Progenitor cell of endocrine pancreas (in vitro differentiated cells): ENCODE data around the gene SGK1. TPM values are rescaled to one million over a fixed set of nuclear protein-coding genes. Genes with fewer than 3 reads are reported as not detected.

Experiments used
- DNase-seq: peaks from one replicate; pipeline ENCODE4 v3.0.0; 2021; ENCODE audit warnings: low spot score; ENCODE audit not compliant: unreplicated experiment
- H3K27ac Mint-ChIP-seq: 2 replicates; pipeline ENCODE4 v1.8.0; 2021; ENCODE audit warnings: mild to moderate bottlenecking, moderate library complexity, mixed read lengths
- H3K27me3 Mint-ChIP-seq: 2 replicates; pipeline ENCODE4 v1.8.0; 2021; ENCODE audit warnings: mixed read lengths
- H3K36me3 Mint-ChIP-seq: 2 replicates; pipeline ENCODE4 v1.8.0; 2022; ENCODE audit warnings: mixed read lengths; ENCODE audit not compliant: insufficient read depth
- H3K4me1 Mint-ChIP-seq: 2 replicates; pipeline ENCODE4 v1.8.0; 2021; ENCODE audit warnings: low read depth, mixed read lengths
- H3K4me3 Mint-ChIP-seq: 2 replicates; pipeline ENCODE4 v1.8.0; 2021; ENCODE audit warnings: low read depth, mild to moderate bottlenecking, moderate library complexity, mixed read lengths
- H3K9me3 Mint-ChIP-seq: 2 replicates; pipeline ENCODE4 v1.8.0; 2021; ENCODE audit warnings: low read depth, mixed read lengths
- total RNA-seq: library from RNA; stranded (reverse); gene quantifications from 2 replicates; pipeline ENCODE4 v1.2.1, GENCODE V29; 2021
- TF ChIP-seq, protein P1 (sequence below): fragments of 200-600 bp; sonication (generic); IDR thresholded peaks from one replicate; pipeline ENCODE4 v1.5.0; 2021; ENCODE audit warnings: antibody characterized with exemption, mild to moderate bottlenecking; ENCODE audit not compliant: unreplicated experiment

The SGK1 gene
- total RNA-seq, 1 donor from 2014 or later: 13.9 TPM

DNA sequence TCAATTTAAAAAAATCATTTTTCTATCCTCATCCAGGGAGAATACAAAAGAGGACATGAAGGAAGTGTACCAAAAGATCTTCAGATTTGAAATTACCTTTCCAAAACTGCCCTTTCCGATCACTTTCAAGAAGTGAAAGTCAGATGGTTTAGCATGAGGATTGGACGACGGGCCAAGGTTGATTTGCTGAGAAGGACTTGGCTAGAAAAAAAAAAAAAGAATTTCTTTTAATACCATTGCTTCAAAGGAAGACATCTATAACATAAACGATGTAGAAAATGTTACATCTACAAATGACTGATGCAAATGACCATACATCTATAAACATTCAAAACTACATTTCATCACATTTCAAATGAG, 144.6 kb downstream of the SGK1 start:
- DNase-seq: no peak
- TF ChIP-seq, protein P1, sequence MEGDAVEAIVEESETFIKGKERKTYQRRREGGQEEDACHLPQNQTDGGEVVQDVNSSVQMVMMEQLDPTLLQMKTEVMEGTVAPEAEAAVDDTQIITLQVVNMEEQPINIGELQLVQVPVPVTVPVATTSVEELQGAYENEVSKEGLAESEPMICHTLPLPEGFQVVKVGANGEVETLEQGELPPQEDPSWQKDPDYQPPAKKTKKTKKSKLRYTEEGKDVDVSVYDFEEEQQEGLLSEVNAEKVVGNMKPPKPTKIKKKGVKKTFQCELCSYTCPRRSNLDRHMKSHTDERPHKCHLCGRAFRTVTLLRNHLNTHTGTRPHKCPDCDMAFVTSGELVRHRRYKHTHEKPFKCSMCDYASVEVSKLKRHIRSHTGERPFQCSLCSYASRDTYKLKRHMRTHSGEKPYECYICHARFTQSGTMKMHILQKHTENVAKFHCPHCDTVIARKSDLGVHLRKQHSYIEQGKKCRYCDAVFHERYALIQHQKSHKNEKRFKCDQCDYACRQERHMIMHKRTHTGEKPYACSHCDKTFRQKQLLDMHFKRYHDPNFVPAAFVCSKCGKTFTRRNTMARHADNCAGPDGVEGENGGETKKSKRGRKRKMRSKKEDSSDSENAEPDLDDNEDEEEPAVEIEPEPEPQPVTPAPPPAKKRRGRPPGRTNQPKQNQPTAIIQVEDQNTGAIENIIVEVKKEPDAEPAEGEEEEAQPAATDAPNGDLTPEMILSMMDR: no peak
- peaks cover 27% of the 10 kb centered on the region for H3K36me3 Mint-ChIP-seq
- no peaks in the 10 kb centered on the region for H3K9me3 Mint-ChIP-seq
- peaks cover 13% of the 10 kb centered on the region for H3K27me3 Mint-ChIP-seq
- peak overlapping the region; percentile 89 for H3K4me3 Mint-ChIP-seq
- H3K4me1 Mint-ChIP-seq: peaks cover 18% of the 10 kb centered on the region
- H3K27ac Mint-ChIP-seq: no peak overlapping the region

DNA sequence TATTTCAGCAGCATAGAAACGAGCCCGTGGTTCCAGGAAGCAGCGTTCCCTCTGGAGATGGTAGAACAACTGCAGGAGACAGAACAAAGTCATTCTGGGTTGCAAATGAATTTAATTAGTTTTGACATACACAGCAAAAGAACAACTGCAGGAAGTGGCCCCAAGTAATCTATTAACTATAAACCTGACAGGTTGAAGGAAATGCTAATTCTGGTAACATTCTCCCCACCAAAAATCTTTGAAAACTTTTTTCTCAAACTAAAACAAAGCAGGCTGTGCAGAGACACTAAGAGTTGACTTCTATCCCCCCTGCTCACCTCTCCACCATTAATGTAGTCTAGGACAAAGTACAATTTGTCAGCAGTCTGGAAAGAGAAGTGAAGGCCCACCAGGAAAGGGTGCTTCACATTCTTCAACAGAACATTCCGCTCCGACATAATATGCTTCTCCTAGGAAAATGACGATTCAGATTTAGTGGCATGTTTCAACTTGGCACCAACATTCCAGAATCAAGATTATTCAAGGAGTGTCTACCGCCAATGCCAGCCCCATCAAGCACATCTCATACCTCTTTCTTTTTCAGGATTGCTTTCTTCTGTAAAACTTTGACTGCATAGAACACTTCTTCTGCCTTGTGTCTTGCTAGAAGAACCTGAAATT, 145.1 kb downstream of the SGK1 start:
- H3K4me3 Mint-ChIP-seq: peak overlapping the region; percentile 89
- H3K27ac Mint-ChIP-seq: no peak overlapping the region
- TF ChIP-seq, protein P1: no peak
- H3K27me3 Mint-ChIP-seq: peaks cover 7% of the 10 kb centered on the region
- peaks cover 17% of the 10 kb centered on the region for H3K4me1 Mint-ChIP-seq
- no peak for DNase-seq
- no peaks in the 10 kb centered on the region for H3K9me3 Mint-ChIP-seq
- peaks cover 31% of the 10 kb centered on the region for H3K36me3 Mint-ChIP-seq

DNA sequence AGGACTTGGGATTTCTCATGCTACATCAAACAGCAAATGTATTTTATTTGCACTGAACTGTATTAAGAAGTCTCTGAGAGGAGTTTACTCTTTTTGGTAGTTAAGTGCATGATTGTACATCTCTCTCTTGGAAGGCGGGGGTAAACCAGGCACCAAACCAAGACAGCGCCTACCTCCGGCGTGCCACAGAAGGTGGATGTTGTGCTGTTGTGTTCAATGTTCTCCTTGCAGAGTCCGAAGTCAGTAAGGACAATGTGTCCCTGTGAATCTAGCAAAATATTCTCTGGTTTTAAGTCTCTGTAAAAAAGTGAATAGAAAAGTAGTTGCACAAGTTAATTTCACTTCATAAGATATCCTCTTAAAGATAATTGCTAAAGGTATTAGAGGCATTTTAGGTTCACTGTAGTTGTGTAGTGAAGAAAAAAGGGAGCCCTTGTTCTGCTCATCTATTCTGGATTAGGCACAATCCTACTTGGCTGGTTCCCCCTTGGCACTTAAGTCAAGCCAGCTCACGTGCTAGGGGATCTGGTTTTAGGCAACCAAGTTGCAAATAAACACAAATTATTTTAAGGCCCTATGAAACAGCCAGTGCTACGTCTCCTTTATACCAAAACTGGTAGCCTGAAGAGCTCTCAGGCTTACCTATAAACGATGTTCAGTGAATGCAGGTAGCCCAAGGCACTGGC, 145.7 kb downstream of the SGK1 start:
- H3K4me3 Mint-ChIP-seq: peak overlapping the region; percentile 89
- peaks cover under 1% of the 10 kb centered on the region for H3K27me3 Mint-ChIP-seq
- no peaks in the 10 kb centered on the region for H3K9me3 Mint-ChIP-seq
- peaks cover 17% of the 10 kb centered on the region for H3K4me1 Mint-ChIP-seq
- H3K36me3 Mint-ChIP-seq: peaks cover 34% of the 10 kb centered on the region
- H3K27ac Mint-ChIP-seq: no peak overlapping the region
- TF ChIP-seq, protein P1: no peak
- DNase-seq: no peak

DNA sequence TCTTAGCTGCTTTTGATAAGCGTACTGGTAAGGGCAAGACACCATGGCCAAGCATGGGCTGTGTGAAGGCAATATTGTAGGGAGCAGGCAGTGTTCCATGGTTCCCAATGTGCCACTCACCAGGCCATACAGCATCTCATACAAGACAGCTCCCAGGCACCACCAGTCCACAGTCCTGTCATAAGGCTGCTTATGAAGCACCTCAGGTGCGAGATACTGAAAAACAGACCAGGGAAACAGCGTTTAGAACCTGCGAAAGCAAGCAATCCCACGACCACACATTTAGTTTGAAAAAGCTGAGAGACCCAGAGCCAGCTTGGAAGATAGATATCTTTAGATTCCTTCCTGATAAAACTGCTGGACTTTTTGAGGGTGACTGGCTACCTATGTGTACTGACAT, 146.4 kb downstream of the SGK1 start:
- Mint-ChIP-seq H3K9me3 (no peaks in the 10 kb centered on the region), H3K4me3 (no peak overlapping the region), H3K36me3 (peaks cover 34% of the 10 kb centered on the region), H3K27ac (no peak overlapping the region), H3K4me1 (peaks cover 20% of the 10 kb centered on the region), H3K27me3 (no peaks in the 10 kb centered on the region)
- TF ChIP-seq, protein P1: no peak
- DNase-seq: no peak

DNA sequence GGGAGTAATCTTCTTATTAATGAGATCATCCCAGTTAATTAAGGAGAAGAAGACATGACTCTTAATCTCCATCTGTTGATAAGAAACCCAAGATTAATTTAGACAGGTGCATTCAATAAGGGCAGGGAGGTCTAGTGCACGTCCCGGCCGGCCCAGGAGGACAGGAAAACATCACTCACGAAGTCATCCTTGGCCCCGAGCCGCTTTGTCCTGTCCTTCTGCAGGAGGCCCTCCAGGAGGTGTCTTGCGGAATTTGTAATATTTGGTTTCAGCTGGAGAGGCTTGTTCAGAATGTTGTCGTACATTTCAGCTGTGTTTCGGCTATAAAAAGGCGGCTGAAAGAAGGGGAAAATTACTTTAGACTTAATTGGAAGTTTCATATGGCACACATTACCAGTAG, 147.1 kb downstream of the SGK1 start:
- no peak for DNase-seq

More for the DNA sequence above, 147.1 kb downstream of the SGK1 start:
- Mint-ChIP-seq H3K4me1 (peaks cover 23% of the 10 kb centered on the region), H3K27ac (no peak overlapping the region), H3K4me3 (no peak overlapping the region), H3K27me3 (no peaks in the 10 kb centered on the region), H3K9me3 (no peaks in the 10 kb centered on the region), H3K36me3 (peaks cover 34% of the 10 kb centered on the region)
- TF ChIP-seq, protein P1: no peak
